ENCODE results near the gene COA1. TPM values are rescaled to one million over a fixed set of nuclear protein-coding genes. Genes with fewer than 3 reads are reported as not detected.

Gene COA1
- total RNA-seq, 2 donors from 2014 or later, result 104 to 144 TPM

DNA sequence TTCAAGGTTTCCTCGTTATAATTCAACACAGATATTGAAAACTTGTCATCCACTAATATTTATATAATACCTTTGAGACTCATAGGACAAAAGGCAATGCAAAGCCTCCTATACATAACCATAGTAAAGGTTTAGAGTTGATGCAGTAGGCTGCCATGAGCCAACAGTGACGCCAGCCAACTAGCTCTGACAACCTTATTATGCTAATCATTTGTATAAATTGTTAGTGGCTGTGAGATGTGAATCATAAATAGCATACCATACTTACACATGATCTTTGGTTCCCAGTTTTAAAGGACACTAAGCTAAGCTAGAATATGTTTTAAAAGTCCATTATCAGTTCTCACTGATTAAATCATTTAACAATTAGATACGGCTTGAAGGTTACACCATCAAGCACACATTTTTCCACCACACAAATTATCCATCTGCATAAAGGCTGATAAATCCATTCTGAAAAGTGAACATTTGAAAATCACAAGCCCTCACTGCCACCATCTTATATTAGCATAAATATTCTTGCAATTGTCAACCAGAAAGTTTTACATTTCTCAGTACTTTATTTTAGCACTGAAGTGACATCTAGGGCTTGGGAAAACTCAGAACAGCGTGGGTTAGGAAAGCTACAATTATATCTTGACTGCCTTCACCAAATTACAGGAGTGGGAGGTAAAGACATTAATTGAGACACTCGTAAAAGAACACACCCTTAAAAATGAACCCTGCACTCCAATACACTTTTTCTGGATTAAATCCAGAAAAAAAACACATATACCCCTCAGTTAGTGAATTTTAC lies 30.7 kb downstream of the COA1 start:
- Mint-ChIP-seq H3K9me3 (peaks cover 3% of the 10 kb centered on the region), H3K27ac (no peak overlapping the region), H3K4me1 (peaks cover 25% of the 10 kb centered on the region), H3K4me3 (no peak overlapping the region), H3K27me3 (ENCODE audit: insufficient read depth) (no peaks in the 10 kb centered on the region), H3K36me3 (ENCODE audit: low read depth) (peaks cover 6% of the 10 kb centered on the region)
- DNase-seq, result no peak
- Histone ChIP-seq H3K27me3 (ENCODE audit: control insufficient read depth, insufficient read depth, low read length, poor library complexity, severe bottlenecking) (no peaks in the 10 kb centered on the region), H3K36me3 (ENCODE audit: control insufficient read depth, insufficient read depth, low read length) (no peaks in the 10 kb centered on the region), H3K27ac (ENCODE audit: low read depth, low read length) (no peak overlapping the region), H3K9me3 (ENCODE audit: control insufficient read depth, low read length) (no peaks in the 10 kb centered on the region), H3K4me3 (ENCODE audit: low read length) (no peak overlapping the region), H3K9ac (ENCODE audit: extremely low read depth, low read length, poor library complexity, severe bottlenecking) (no peak overlapping the region), H3K4me1 (ENCODE audit: control insufficient read depth, insufficient read depth, low read length) (peaks cover 4% of the 10 kb centered on the region)
- 88 to 96% methylated on average over 4 of the region's 5 CpGs for WGBS, 2 experiments (ENCODE audit: insufficient coverage in 1 of 2, insufficient read length in 1 of 2)
- no peak for TF ChIP-seq CTCF (conservative IDR thresholded peaks at IDR 0.05)

GRCh38 chr7:43697690-43698089 lies 31.6 kb downstream of the COA1 start:
- Mint-ChIP-seq H3K27me3 (ENCODE audit: insufficient read depth) (no peaks in the 10 kb centered on the region), H3K4me3 (no peak overlapping the region), H3K27ac (no peak overlapping the region), H3K4me1 (peaks cover 25% of the 10 kb centered on the region), H3K9me3 (peaks cover under 1% of the 10 kb centered on the region), H3K36me3 (ENCODE audit: low read depth) (peaks cover 4% of the 10 kb centered on the region)
- Histone ChIP-seq H3K9ac (ENCODE audit: extremely low read depth, low read length, poor library complexity, severe bottlenecking) (no peak overlapping the region), H3K36me3 (ENCODE audit: control insufficient read depth, insufficient read depth, low read length) (no peaks in the 10 kb centered on the region), H3K27ac (ENCODE audit: low read depth, low read length) (no peak overlapping the region), H3K27me3 (ENCODE audit: control insufficient read depth, insufficient read depth, low read length, poor library complexity, severe bottlenecking) (no peaks in the 10 kb centered on the region), H3K9me3 (ENCODE audit: control insufficient read depth, low read length) (no peaks in the 10 kb centered on the region), H3K4me3 (ENCODE audit: low read length) (no peak overlapping the region), H3K4me1 (ENCODE audit: control insufficient read depth, insufficient read depth, low read length) (peaks cover 4% of the 10 kb centered on the region)
- no peak for DNase-seq
- 85 to 95% methylated on average over 2 to 4 of the region's 4 CpGs for WGBS, 2 experiments (ENCODE audit: insufficient coverage in 1 of 2, insufficient read length in 1 of 2)
- TF ChIP-seq CTCF (conservative IDR thresholded peaks at IDR 0.05), result no peak

DNA sequence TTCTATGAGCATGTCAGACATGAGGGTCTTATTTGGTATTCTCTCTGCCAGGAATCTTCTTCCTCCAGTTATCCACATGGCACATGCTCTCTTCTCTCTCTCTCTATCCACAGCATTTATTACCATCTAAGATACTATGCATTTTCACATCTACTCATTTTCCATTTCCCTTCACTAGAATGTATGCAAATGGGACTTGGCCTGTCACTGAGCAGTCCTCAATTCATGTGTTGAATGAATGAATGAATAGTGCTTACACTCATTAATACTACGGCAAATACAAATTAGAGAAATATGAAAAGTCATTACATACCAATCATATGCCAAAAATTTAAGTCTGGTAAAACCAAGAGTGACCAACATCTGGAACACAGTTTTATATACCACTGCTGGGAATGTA lies 34.0 kb downstream of the COA1 start:
- H3K4me3 ChIP-seq (ENCODE audit: low read length), result no peak overlapping the region
- Mint-ChIP-seq H3K9me3 (no peaks in the 10 kb centered on the region), H3K27me3 (ENCODE audit: insufficient read depth) (no peaks in the 10 kb centered on the region), H3K36me3 (ENCODE audit: low read depth) (peaks cover 4% of the 10 kb centered on the region), H3K4me3 (no peak overlapping the region), H3K27ac (no peak overlapping the region), H3K4me1 (peaks cover 5% of the 10 kb centered on the region)
- no peak overlapping the region for H3K27ac ChIP-seq (ENCODE audit: low read depth, low read length)
- H3K9me3 ChIP-seq (ENCODE audit: control insufficient read depth, low read length), result no peaks in the 10 kb centered on the region
- H3K4me1 ChIP-seq (ENCODE audit: control insufficient read depth, insufficient read depth, low read length), result no peaks in the 10 kb centered on the region
- 100% methylated on average over 1 of the region's 1 CpG; no CpG with 5 or more reads in 1 of the 2 experiments for WGBS, 2 experiments (ENCODE audit: insufficient coverage in 1 of 2, insufficient read length in 1 of 2)
- H3K36me3 ChIP-seq (ENCODE audit: control insufficient read depth, insufficient read depth, low read length), result no peaks in the 10 kb centered on the region
- DNase-seq, result no peak
- no peak for TF ChIP-seq CTCF (conservative IDR thresholded peaks at IDR 0.05)
- H3K27me3 ChIP-seq (ENCODE audit: control insufficient read depth, insufficient read depth, low read length, poor library complexity, severe bottlenecking), result no peaks in the 10 kb centered on the region
- no peak overlapping the region for H3K9ac ChIP-seq (ENCODE audit: extremely low read depth, low read length, poor library complexity, severe bottlenecking)
